GM19351 (cell line): ENCODE data around the gene TNFRSF4.

Experiments used
- ATAC-seq: cut with Tn5 transposase; IDR thresholded peaks from one replicate; pipeline ENCODE4 v1.9.1; 2021; ENCODE audit warnings: mild to moderate bottlenecking, moderate library complexity; ENCODE audit not compliant: unreplicated experiment

TNFRSF4 gene

DNA sequence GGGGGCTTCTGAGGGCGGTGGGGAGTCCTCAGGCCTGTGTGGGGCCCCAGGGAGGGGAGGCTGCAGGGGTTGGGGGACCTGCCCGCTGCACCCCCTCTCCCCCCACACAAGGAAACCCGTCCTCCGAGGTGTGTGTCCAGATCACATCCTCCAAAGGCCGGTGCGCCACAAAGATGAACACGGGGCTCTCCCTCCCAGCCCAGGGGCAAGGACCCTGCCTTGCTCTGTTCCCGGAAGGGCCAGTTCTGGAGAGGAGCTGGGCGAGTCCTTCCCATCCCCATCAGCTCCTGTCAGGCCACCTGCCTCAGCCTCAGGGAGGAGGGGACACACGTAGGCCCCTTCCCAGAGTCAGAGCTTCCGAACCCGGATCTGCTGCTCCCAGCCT is 42.8 kb downstream of the TNFRSF4 start:
- no peak for ATAC-seq

GRCh38 chr1:1170215-1171091 is 43.5 kb downstream of the TNFRSF4 start:
- ATAC-seq = no peak

GRCh38 chr1:1169429-1170214 is 44.3 kb downstream of the TNFRSF4 start:
- ATAC-seq = no peak

DNA sequence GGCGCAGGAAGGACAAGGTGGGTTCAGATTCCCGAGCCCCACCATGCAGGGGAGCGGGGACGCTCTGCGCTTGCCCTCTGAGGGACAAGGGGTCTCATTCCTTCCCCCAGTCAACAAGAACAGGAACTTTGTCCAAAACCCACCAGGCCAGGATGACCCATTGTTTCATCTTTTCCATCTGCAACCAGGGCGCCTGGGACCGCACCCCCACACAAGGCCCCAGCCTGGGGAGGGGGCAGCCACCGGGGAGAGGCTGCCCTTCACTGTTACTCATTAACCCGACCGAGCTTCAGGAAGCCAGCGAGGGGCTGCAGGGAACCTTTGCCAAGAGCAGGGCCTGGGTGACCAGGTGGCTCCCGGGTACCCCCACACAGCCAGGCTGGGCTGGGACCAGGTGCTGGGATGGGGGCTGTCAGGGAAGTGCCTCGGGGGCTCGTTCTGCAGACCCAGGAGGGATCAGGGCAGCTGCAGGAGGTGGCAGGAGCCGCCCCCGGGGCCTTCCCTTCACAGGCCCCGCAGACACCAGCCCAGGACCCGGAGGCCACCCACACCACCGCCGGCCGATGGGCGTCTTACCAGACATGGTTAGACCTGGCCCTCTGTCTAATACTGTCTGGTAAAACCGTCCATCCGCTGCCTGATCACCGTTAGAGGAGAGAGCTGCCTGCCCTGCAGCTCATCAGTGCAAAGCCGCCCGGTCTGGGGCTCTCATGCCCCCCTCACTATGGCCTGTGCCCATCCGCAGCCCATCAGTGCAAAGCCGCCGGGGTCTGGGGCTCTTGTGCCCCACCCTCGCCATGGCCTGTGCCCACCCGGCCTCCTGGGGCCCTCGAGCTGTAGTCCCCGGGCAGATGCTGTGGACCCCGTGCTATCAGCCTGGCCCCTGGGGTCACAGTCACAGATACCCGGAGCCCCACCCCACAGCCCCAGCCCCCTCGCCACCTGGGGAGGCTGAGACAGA is 45.2 kb downstream of the TNFRSF4 start:
- no peak for ATAC-seq

DNA sequence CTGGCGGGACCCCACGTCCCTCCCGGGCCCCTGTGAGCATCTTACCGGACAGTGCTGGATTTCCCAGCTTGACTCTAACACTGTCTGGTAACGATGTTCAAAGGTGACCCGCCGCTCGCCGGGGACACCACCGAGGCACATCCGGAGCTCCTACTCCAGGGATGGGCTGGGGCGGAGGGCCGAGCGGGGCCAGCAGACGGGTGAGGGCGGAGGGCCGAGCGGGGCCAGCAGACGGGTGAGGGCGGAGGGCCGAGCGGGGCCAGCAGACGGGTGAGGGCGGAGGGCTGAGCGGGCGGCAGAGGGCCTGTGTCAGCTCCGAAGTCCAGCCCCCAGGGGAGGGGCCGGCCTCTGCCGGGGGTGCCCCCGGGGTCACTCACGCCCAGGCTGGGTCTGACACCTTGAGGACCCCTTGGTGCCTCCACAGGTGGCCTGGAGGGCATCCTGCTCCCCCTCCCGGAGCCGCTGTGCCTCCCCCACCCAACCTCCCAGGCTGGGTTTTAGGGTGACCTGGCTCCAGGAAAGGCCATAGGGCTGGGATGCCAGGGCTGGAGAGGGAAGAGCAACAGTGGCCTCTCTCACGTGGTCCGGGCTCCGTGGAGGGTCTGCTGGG is 46.0 kb downstream of the TNFRSF4 start:
- no peak for ATAC-seq

- ATAC-seq = no peak
Observed at GRCh38 chr1:1167398-1167821, 46.5 kb downstream of the TNFRSF4 start.

DNA sequence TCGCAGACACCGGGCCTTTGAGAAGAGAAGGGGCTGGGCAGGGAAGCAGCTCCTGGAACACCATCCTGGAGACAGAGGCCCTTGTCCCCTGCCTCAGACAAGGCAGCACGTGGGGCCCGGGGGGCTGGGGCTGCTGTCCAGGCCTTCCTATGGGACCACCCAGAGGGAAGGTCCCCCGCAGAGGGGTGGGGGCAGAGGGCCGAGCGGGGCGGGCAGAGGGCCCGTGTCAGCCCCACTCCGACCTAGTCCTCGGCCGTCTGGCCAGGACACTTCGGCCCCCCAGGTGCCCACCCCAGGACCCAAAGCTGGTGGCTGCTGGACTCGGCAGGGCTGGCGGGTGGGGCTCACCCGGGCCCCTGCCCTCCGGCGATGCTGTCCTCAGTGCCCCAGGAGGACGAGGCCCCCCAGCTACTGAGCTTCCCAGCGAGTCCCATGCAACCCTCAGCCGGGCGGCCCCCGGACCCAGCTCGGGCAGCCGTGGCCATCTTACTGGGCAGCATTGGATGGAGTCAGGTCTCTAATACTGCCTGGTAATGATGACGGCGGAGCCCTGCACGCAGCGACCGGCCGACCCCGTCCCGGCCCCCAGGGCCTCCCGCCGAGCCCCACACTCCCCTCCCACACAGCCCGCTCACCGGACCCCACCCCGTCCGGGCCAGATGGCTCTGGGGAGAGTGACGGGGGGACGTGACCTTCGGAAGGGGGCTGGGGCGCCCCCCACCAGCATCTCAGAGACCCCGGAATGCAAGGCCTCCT is 47.1 kb downstream of the TNFRSF4 start:
- no peak for ATAC-seq

DNA sequence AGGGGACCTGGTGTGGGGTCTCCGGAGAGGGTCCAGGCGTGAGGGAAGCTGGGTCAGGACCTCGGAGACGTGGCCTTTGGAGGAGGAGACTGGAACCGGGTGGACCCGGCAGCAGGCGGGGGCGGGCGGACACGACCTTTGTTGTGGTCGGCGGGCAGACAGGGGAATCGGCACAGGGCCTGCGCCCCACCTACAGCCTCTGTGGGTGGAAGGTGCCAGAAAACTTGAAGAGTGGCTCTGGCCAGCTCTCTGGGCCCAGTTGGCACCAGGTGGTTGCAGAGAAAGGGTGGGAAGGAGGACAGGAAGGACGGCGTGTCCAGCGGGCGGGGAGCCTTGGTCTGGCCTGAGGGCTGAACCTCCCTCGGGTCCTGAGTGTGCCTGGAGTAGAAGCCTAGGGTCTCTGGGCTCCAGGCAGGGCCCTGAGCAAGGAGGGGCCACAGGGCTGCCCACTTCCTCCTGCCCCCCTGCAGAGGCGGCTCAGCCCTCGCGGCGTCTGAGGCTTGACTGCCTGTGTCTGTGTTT is 48.0 kb downstream of the TNFRSF4 start:
- no peak for ATAC-seq

DNA sequence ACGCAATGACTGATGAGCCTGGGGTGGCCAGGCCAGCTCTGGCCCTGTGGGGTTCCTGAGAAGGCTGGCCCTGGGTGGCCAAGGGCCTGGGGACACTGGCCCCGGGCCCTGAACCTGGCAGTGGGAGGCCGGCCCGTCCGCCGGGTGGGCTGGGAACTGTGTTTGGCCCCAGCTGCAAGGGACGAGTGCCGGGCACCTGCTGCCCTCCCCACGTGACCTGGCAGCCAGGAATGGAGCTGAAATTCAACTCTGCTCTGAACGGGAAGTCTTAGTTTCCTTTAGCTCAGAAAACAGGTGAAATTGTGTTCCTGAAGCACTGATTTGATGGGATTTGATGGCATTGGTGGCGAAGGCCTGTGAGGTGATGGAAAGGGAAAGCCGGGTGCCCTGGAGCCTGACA is 48.5 kb downstream of the TNFRSF4 start:
- no peak for ATAC-seq

DNA sequence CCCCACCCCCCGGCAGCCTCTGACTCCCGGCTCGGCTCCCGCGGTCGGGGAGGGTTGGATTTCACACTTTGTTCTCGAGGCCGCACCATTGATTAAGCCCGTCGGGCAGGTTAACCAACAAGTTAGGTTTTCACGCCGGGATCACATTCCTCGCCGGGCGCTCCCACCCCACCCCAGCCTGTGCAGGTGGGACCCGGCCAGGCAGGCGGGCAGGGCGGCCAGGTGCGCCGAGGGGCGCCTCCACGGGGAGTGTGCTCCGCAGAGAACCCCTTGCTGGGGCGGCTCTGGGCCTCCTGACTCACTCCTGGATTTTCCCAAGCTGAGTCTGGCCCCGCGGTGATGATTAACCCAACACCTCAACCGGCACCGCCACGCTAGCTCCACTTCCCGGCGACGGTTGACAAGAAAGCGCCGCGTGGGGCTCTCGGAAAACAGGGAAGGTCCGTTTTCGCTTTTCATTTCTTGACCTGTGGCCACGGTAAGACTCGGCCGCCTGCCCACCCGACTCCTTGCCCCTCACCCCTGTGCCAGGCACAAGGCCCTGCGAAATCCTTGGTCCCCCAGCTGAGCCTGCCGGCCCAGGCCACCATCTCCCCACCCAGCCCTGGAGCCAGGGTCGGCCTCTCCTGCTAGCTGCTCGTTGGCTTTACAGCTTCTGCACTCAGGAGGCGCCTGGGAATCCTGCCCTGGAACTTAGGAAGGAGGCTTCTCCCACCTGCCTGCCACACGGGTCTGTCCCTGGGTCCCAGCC is 49.1 kb downstream of the TNFRSF4 start:
- no peak for ATAC-seq

DNA sequence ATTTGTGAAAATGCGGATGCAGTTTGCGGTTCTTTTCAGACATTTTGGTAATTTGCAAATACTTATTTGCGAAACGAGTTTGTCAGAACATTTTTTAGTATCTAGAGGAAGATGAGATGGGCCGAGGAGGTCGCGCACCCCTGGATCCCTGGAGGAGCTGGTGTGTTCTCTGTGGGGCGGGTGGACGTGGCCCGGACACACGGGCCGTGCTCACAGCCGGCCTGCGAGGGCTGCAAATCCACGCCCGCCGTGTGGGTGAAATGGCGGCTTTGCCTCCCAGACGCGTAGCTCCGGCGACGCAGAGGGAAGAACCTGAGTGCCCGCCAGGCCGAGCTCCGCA is 49.6 kb downstream of the TNFRSF4 start:
- no peak for ATAC-seq

DNA sequence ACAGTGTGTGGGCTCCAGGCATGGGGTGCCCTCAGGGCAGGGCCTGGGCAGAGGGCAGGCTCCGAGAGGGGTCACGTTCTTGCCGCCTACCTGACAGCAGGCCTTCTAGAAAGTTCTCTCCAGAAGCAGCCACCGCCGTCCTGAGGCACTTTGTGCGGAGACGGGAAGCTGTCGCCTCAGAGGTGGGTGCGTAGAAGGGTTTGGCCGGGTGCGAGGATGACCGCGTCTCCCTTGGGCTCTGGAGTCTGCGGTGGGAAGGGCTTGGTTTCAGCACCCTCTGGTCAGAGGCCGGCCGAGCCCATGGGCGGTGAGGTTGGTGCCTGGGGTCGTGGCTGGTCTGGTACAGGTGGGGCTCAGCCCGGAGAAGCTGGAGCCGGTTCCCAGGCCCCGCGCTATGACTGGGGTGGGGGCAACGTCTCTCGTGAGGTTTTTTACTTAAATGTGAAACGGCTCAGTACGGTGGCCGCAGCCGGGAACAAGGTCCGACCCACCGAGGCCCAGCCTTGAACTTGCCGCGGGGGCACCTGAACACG is 50.3 kb downstream of the TNFRSF4 start:
- no peak for ATAC-seq

DNA sequence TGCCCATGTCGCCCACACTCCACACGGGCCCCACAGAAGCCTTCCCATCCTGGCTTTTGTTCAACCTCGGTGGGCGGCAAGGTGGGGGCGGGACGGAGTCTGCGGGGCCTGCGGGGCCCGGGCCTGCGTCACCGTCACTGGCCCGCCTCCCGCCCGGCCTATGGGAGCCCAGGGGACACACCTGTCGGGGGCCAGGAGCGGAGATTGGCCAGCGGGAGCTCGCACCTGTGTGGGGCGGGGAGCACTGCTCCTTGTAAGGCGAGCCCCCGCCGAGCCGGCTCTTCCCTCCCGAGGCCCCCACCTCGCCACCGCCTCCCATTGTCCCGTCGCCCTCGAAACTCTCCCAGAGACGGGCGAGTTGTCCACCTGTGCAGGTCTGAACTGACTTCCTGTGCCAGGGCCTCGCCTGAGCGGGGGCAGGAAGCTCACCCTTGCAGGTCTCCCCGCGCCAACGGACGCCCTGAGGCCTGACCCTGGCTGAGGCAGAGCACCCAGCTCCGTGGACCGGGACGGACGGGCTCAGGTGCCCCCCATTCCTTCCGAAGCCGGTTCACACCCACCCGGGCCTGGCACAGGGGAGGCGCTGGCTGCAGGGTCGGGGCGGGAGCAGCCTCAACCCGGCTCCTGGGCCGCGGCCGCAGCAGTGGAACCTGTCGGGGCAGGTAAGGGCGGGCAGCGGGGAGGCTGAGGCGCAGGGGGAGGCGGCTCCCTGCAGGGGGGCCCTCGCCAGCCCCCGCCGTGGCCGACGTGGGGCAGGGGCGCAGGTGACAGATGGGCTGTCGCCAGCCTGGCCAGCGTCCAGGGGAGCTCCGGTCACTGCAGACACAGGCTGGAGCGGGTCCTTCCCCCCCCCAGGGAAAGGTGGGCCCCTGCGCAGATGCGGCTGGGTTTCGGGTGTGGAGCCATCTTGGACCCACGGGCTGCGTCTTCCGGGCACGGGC is 51.1 kb downstream of the TNFRSF4 start:
- no peak for ATAC-seq

DNA sequence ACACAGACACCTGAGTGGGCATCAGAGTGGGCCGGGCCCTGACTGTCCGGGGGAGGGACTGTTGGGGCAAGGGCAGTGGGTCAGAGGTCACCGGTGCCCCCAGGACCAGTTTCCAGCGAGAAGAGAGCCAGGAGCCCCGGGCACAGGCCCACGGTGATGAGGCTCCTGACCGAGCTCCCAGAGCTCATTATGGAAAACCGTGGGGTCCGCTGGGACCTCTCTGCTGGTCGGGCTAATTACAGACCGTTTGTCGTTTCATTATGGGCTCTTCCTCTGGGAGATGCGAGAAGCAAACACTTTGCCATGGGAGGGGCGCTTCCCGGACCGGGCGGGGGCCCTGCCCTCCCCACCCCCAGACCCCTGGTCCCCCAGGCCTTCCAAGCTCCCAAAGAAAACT is 52.3 kb downstream of the TNFRSF4 start:
- ATAC-seq = no peak
